ENCODE data around the gene FAM167B.
"Not testable (repeated sequence)": the region's sequence is repeated elsewhere in the genome, so short reads cannot be mapped to it uniquely, and the experiment has no call there.

FAM167B gene

DNA sequence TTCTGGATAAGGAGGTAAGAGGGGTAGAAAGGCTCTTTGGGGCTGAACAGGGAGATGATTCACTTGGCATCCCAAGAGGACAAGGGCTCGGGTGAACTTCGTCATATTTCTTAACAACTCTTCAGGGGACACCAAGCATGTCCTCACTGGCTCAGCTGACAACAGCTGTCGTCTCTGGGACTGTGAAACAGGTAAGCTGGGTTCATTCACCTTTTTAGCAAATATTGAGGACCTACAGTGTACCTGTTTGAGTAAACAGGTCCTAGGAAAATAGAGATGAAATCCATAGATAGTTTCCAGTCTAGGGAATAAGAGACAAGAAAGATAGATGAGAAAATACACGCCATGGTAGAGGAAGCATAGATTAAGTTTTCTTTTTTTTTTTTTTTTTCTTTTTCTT, 22.7 kb upstream of the FAM167B start:
- no peak for ATAC-seq

DNA sequence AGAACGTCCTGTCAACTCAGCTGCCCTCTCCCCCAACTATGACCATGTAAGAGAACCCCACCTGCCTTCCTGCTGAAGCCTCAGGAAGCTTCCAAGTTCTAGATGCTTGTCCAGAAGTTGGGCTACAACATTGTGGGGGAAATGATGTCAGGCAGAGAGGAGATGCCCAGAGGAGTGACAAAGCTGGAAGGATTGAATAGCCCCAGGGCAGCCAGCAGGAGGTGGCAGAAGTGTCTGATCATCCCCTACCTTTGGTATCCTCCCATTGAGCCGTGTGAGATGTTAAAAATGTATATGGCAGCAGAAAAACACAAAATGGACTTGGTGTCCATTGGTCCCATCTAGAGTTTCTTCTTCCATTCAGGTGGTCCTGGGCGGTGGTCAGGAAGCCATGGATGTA, 18.3 kb upstream of the FAM167B start:
- no peak for ATAC-seq

DNA sequence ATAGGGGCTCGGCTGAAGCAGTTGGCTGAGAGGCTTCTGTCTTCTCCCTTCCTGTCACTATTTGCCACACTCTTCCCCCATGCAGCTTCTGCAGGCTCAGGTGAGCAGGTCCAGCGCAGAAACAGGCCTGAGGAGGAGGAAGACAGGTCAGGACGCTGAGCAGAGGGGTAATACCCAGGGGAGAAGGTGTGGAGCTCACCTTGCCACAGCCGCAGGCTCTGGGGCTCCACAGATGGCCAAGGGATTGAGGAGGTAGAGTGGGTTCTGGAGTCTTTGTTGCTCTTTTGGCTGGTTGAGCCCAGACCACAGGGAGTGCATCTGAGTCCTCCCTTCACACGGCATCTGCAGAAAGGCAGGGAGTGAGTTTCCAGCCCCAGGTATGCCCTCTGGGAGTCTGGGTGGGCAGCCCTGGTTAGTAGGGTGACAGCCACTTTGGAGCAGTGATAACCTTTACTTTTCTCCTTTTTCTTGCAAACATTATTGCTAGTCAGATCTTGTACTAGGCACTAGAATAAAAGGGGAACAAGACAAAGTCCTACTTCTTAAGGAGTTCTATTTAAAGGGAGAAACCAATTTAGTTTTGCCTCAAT, 15.1 kb upstream of the FAM167B start:
- no peak for ATAC-seq

DNA sequence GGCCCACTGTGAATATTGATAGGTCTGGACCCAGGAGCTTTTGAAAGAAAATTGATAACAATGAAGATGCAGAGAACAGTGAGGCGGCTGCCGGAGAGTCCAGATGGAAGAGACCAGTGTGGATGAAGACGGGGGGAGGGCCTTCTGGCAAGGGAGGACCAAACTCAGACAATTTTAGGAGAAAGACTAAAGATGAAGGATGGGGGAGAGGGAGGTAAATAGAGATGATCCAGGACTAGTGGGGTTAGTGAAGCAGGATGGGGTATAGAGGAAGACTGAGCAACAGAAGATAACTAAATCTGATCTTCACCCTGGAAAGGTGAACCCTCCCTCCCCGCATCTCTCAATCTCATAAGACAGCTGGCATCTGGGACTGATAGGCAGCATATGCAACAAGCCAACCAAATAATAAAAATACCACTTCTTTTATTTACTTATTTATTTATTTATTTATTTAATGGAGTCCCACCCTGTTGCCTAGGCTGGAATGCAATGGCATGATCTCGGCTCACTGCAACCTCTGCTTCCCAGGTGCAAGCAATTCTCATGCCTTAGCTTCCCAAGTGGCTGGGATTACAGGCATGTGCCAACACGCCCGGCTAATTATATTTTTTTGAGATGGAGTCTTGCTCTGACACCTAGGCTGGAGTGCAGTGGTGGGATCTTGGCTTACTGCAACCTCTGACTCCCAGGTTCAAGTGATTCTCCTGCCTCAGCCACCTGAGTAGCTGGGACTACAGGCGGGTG, 14.3 kb upstream of the FAM167B start:
- ATAC-seq, result no peak

DNA sequence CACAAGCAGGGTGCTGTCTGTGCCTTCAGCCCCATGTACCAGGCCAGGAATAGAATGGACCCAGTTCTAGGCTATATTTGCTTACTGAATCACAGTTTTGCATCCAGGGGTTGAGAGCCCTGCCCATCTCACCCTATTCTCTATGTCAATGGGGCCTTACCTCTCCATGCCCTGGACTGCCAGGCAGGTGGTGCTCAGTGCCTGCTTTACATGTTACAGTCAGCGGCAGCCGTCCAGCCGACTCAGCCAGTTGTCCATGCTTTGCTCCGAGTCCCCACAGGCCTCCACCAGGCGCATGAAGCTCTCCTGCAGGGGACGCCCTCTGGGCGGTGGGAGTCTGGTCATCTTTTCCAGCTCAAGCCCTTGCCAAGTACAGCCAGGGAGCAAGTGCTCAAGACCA, 12.2 kb upstream of the FAM167B start:
- ATAC-seq, result no peak

DNA sequence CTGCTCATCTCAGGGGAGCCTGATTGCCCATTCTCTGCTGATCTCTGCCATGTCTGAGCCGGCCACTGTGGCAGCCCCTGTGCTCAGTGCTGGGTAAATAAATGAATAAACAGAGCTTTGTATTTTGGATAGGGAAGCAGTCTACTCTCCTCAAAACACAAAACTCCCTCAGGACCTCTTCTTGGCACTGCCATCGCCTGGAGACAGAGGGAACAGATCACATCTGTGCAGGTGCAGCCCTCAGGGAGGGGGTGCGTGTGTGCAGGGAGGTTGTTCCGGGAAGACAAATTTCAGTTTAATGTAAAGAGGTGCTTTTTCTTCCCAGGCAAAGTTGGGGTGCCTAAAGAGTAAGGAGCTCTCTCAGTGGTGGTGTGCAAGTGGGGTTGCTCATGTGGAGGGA, 7.7 kb upstream of the FAM167B start:
- no peak for ATAC-seq

DNA sequence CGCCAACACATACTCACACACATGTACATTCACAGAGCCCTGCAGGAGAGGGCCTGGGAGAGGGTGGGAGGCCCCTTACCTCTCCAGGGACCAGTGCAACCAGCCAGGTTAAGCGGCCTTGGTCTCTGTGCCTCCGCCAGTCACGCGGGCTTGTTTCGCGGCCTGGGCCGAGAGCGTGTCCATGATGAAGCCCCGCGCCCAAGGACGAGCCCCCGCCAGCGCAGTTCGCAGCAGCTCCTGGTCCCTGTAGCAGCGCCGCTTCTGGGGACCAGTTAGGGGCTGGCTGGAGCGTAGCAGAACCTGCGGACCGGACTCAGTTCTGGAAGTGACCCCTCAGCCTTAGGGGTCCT, 7.3 kb upstream of the FAM167B start:
- ATAC-seq, result no peak

DNA sequence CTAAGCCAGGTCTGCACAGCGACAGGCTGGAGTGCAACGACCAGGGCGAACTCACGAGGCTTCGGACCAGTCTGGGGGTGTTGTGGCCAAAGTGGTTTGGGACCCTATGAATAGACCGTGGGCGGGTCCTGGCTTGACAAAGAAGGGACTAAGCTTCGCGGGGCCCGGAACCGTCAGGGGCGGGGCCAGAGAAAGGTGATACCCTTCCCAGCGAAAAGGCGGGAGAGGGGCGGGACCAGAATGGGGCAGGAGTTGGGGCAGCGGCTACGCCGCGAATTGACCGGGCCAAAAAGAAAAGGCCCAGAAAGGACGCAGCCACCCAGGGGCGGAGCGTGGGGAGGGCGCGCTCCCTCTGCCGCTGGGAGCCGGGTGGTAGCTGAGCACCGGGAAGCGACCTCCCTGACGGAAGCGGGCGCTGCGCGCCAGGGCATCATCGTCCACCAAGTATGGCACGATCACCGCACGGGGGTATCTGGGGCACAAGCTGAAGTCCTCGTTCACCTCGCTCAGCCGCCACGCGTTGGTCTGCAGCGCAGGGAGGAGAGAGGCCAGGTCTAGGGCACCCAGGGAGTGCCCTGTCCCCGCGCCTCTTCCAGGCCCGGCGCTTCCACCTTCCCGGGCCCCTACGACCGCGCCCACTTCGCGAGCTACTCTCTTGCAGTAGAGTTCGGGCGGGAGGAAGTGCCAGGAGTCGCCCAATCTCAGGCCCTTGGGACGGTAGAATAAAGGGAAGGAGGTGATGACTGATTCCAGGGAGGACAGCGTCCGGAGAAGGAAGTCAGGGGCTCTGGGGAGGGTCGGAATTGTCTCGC, 6.7 kb upstream of the FAM167B start:
- ATAC-seq, result peak; percentile 64 to 65

DNA sequence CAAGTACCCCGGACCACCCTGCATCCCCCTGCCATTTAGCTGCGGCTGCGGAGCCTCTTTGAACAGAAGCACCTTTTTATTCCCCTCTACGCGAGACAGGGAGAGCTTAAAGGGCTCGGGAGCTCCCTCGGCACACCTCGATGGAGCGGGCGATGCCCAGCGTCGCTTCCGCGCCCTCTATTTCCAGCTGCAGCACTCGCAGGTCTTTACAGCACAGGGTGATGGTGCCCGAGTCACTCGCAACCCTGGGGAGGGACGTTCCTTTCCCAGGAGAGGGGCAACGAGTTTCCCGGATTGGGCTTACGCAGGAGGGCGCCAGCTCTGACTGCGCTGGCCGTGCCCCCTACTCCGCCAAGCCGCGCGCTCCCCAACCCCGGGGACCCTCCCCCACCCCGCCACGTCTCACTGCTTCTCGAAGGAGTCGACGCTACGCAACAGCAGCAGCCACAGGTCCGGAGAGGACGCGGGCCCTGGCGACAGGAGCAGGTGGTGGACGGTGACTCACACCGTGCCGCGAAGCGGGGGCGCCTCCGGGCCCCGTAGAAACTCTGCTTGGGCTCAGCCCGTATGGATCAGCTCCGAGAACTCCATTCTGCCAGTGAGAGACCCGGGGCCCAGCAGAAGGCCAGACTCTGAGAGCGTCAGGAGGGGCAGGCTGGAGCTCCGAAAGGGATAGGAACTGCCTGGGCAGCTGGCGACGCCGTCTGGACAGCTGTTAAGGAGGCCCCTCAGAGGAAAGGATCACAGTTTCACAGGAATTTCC, 5.8 kb upstream of the FAM167B start:
- ATAC-seq, result peak; percentile 68 to 70

DNA sequence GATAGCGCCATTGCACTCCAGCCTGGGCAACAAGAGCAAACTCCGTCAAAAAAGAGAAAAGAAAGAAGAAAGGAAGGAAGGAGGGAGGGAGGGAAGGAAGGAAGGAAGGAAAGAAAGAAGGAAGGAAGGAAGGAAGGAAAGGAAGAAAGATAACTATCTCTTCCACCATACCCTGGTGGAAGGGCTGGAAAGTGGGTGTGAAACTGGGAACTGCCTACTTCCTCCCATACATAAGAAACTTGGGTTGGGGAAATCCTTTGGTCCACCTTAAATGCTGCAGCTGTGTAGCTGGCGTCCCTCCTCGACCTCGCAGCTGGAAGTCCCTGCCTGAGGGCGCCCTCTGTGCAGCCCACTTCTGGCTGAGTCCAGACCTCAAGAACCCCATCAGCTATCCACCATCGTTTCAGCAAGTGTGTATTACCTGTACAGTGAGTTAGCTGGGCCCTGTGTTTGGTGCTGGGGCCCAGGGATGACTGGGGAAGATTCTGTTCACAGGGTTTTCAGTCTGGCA, 4.6 kb upstream of the FAM167B start:
- no peak for ATAC-seq

DNA sequence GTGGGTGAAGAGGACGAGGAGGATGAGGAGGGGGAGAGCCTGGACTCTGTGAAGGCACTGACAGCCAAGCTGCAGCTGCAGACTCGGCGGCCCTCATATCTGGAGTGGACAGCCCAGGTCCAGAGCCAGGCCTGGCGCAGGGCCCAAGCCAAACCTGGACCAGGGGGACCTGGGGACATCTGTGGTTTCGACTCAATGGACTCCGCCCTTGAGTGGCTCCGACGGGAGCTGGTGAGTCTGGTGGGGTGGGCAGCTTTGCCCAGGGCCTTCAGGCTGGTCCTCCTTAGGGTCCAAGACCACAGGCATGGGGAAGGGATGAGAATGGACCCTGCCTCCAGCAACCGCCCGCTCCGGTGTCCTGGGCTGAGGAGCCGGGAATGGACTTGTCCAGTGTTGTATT, 430 bp downstream of the FAM167B start:
- ATAC-seq, result no peak

DNA sequence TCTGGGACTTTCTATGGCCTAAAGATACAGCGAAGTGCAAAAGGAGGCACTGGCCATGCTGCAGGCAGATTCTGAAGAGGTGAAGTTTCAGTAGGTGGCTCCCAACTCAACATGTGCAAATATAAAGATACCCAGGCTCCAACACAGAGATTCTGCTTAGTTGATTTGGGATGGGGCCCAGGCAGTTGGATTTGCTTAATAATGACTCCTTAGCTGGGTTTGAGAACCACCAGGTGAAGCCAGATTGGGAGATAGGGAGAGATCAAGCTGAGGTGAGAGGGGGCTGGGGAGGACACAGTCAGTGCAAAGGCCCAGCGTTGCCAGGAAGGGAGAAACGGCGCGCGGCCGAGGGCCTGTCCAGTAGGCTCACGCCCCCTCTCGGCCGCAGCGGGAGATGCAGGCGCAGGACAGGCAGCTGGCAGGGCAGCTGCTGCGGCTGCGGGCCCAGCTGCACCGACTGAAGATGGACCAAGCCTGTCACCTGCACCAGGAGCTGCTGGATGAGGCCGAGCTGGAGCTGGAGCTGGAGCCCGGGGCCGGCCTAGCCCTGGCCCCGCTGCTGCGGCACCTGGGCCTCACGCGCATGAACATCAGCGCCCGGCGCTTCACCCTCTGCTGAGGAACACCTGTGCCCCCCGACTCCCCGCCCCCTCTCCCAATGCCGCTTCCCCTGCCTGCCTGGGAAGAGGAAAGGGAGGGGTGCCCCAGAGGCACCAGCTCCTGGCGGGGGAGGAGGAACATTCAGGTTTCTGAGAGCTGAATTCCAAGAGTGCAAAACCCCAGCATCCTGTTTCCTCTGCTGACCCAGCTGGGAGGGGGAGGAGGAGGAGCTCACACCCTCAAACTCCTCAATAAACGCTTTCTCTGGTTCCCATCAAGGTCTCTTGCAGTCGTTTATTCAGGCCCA, 1.2 kb downstream of the FAM167B start:
- peak; percentile 12 to 29 for ATAC-seq

DNA sequence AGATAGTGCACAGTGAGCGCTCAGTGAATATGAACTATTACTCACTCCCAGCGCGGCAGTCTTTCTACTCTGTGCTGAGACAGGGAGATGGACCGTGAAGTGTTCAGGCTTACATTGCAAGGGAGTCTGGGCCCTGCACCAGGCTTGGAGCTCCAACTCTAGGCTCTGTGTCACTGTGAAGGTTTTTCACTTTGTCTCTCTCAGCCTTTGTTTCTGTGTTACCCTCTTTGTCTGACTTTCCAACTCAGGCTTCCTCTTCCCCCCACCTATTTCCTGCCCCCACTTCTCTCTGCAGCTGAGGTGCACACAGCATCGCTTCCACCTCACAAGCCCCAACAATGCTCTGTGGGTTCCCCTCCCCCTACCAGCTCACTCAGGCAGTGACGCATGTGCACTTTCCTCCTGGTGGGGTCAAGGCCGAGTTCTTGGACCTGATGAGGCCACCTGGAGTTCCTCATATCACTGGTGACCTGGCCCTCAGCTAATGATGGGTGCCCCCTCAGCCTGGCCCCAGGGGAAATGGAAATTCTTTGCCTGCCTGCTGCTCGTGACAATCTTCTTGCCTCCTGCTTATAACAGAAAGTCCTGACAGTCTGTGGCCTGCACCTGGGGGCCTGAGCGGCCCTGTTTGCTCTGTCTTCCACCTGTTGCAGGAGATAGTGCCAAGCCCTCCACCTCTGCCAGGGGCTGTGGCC, 3.0 kb downstream of the FAM167B start:
- ATAC-seq, result peak; percentile 74 to 75

DNA sequence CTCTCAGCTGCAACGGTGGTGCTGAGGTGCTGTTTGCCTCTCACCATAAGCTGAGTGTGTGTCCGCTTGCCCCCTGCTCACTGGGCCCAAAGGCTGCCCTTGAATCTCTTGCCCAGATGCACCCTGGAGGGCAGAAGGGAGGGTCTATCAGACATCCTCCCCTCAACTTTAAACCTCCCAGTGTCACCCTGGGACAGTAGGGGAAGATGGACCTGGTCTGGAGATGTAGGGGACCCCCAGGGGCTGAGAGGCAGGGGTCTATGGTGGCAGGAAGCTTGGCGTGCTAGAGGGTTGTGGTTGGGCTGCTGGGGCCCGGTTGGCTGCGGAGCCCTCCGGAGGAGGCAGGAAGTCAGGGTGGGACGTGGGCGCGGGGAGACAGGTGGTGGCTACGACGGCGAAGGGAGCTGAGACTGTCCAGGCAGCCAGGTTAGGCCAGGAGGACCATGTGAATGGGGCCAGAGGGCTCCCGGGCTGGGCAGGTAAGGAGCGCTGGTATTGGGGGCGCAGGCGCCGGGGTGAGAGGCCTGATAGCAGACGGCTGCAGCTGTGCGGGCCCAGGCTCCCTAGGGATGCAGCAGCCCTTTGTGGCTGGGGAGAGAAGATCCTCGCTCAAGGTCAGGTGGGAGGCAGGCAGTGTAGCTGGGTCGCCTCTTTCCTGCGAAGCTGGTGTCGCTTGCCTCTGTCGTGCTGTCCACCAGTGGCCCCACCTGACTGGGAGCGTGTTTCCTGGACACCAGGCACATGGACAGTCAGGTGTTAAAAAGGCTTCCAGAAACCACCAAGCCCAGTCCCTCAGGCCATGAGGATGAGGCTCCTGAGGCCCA, 4.1 kb downstream of the FAM167B start, which contains the start of gene LCK:
Gene LCK (plus strand): TSS at position 373 of the 824 bp plus-strand sequence. CDS start 23,065 bp downstream, outside the sequence.
- peak; percentile 43 to 44 for ATAC-seq

DNA sequence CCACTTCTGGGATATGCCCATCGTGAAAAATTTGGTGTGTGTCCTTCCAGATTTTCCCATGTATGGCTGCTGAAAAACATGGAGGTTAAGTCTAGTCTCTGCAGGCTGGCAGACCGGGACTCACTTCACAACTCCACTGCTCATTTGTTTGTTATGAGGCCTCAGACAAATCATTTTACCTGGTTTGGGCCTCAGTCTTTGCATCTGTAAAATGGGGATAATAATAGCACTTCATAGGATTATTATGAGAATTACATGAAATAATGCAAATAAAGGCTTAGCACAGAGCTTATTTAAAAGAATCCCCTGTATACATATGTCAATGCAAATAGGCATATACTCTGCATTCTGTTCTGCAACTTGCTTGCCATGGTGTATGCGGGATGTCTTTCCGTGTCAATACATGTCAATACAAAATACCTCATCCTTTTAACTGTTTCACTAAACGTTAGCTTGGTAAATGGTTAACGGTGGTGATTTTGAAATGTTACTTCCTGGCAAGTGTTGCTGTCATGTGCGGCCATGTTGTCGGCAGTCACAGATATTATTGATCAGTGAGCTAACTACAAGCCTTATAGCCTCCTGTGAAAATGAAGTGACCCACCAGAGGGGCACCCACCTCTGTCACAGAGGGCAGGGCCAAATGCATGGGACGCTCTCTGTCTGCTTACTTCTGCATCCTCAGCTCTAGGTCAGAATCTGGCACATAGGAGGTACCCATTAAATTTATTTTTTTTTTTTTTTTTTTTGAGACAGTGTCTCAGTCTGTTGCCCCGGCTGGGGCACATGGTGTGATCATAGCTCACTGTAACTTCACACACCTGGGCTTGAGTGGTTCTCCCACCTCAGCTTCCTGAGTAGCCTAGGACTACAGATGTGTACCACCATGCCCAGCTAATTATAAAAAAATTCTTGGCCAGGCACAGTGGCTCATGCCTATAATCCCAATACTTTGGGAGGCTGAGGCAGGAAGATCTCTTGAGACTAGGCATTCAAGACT, 8.3 kb downstream of the FAM167B start:
- no peak for ATAC-seq

DNA sequence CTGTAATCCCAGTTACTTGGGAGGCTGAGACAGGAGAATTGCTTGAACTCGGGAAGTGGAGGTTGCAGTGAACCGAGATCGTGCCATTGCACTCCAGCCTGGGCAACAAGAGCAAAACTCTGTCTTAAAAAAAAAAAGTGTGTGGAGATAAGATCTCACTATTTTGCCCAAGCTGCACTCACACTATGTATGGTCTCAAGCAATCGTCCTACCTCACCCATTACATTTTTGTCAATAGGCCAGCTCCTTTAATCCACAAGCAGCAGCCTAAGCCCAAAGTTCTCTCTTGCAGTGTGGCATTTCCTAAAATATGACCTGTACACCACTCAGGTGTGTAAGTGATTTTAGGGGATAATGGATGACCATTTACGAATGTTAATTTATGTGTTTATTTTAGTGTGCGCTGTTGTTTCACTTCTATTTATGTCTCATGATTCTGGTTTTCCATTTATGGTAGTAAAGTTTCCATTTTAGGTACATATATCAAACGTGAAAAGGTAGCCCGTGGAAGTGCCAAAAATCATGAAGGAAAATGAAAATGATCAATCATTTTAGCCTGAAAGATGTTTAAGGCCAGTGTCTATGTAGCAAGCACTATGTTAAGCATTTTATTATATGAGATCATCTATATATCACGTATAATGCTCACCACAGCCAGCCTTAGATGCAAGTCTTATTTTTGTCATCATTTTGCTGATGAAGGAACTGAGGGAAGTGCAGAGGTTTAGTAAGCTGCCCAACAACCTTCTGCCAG, 9.6 kb downstream of the FAM167B start:
- ATAC-seq, result peak; percentile 30 to 36

DNA sequence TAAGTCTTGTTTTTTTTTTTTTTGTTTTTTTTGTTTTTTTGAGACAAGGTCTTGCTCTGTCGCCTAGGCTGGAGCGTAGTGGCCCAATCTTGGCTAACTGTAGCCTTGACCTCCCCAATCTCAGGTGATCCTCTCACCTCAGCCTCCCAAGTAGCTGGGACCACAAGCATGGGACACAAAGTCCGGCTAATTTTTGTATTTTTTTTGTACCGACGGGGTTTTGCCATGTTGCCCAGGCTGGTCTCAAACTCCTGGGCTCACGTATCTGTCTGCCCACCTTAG, 10.1 kb downstream of the FAM167B start:
- no peak for ATAC-seq

DNA sequence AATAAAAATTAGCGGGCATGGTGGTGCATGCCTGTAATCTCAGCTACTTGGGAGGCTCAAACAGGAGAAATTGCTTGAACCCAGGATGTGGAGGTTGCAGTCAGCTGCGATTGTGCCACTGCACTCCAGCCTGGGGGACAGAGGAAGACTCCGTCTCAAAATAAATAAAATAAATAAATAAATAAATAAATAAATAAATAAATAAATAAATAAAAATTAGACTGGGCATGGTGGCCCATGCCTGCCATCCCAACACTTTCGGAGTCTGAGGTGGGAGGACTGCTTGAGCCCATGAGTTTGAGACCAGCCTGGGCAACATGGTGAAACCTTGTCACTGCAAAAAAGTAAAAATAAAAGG, 16.2 kb downstream of the FAM167B start:
- not testable (repeated sequence) for ATAC-seq

Data from activated CD4-positive, CD25-positive, alpha-beta regulatory T cell treated with anti-CD3 and anti-CD28 coated beads, Interleukin-2, amount 50 U/mL, for 24 hours (primary cell).